HG03565 (cell line): ENCODE results near the gene PHIP.
"Not testable (repeated sequence)": the region's sequence is repeated elsewhere in the genome, so short reads cannot be mapped to it uniquely, and the experiment has no call there.

ENCODE experiments used
- ATAC-seq: cut with Tn5 transposase; IDR thresholded peaks from one replicate; pipeline ENCODE4 v1.9.1; 2021; ENCODE audit warnings: mild to moderate bottlenecking, moderate library complexity; ENCODE audit not compliant: unreplicated experiment

The PHIP gene

GRCh38 chr6:78942446-78942845, 135.6 kb downstream of the PHIP start:
- ATAC-seq, result no peak

GRCh38 chr6:78936515-78936914, 141.5 kb downstream of the PHIP start:
- no peak for ATAC-seq

GRCh38 chr6:78935553-78935952, 142.5 kb downstream of the PHIP start:
- ATAC-seq, result no peak

DNA sequence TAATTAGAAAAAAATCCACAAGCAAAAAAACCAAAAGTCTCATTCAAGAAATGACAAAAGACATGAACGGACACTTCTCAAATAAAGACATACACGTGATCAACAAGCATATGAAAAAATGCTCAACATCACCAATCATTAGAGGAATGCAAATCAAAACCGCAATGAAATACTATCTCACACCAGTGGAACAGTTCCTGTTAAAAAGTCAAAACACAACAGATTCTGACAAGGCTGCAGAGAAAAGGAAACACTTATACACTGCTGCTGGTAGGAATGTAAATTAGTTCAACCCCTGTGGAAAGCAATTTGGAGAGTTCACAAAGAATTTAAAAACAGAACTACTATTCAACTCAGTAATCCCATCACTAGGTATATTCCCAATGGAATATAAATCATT, 152.7 kb downstream of the PHIP start:
- no peak for ATAC-seq

DNA sequence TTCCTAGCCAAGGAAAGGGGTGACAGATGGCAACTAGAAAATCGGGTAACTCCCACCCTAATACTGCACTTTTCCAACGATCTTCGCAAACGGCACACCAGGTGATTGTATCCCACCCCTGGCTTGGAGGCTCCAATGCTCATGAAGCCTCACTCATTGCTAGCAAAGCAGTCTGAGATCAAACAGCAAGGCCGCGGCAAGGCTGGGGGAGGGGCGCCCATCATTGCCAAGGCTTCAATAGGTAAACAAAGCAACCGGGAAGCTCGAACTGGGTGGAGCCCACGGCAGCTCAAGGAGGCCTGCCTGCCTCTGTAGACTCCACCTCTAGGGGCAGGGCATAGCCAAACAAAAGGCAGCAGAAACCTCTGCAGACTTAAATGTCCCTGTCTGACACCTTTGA, 156.9 kb downstream of the PHIP start:
- ATAC-seq, result not testable (repeated sequence)

- ATAC-seq, result no peak
Measured at GRCh38 chr6:78917788-78918187, 160.3 kb downstream of the PHIP start.

DNA sequence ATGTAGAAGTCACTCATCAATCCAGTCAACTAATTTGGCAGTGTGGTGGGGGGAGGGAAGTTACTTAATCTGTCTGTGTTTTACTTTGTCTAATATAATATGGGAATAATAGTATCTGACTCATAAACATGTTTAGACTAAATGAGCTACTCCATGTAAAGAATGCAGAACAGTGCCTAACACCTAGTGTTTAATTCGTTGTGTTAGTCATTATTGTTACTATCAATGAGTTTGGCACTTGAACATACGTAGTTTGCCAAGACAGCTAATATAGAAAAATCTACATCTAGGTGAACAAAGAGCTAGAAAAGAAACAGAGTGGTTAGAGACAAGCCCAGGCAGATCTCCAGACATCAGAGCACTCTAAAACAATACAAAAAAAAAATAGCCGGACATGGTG, 161.6 kb downstream of the PHIP start:
- no peak for ATAC-seq

DNA sequence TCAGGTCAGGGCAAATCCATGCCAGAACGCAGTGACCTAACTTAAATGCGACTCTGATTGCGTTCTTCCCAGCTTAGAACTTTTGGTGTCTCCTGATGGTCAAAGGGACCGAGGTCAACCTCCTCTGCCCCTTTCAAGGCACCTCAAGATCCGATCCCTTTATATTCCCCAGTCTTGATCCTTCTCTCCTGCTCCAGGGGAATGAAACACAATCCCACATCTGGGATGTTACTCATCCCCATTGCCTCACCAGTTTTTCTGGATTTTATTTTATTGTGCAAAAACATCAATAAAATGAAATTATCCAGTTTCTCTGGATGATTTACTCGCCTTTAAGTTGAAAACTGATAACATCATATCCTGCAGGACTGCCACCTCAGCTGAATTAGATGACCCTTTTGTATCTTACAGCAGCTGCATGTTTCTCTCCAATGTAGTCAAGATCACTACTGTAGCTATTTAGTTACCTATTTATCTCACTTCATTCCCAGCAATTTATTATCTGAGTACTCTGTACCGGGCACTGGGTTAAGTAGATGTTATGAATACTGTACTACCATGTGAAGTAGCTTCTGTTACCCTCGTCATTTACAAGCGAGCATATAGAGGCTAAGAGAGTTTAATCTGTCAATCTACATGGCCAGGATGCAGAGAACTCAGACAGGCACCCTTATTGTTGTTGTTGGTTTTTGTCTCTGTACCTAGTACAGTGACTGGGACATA, 166.7 kb downstream of the PHIP start:
- ATAC-seq, result no peak

DNA sequence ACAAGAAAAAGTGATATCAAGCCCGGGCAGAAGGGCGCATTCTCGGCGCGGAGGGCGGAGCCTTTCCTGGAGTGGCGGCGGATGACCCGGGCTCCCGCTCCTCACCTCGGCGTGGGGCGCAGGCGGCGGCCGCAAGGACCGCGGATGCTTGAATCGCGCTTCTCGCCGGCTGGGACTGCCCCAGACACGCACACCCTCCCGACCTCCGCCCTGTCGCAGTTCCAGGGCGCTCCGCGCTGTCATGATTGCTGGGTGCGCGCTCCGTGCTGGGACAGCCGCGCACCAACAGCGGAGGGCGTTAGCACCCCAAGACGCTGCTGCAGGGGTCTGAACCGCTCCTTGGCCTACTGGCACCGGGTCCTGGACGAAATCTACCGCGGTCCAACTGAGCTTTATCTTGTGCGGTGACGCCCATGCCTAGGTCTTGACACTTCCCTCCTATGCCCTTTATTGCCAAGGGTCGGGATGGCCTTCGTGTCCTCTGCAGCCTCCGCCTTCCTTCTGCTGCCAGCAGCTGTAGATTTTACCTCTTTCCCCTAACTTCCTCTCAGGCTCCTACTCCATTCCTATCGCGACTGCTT, 167.4 kb downstream of the PHIP start:
- no peak for ATAC-seq

- ATAC-seq, result no peak
Measured at GRCh38 chr6:78910010-78910409, 168.0 kb downstream of the PHIP start.

DNA sequence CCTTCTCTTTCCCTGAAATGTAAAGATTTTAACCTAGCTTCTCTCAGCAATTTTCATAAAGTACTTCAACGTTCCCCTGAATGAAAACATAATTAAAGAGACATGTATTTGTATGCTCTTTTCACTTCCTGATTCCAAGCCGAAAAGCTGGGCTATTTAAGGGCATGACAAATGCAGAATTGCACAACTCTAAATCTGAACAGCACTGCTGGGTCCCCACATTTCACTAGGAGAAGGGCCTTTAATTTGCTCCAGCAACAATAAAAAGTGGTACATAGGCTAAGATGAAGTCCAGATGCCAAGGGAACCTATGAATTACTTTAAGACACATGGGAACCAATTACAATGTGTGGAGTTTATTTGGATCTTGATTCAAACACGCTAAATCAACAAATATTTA, 168.7 kb downstream of the PHIP start:
- ATAC-seq, result no peak

DNA sequence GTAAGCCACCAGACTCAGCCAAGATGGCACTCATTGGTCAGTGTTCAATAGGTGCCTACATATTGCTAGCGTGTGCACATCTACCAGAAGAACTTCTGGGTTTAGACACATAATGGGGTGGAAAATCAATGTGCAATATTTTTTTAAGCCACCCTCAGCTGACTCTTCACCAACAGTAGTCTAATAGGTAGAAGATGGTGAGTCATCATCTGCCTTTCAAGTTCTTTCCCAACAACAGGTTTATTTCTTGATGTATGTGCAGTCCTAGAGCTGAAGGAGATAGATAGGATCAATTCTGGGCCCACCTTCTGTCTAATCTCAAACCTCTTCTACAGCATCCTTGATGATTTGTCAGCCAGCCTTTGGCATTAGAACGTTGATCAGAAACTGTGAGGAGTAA, 169.4 kb downstream of the PHIP start:
- ATAC-seq, result no peak

- no peak for ATAC-seq
Measured at GRCh38 chr6:78896227-78896626, 181.8 kb downstream of the PHIP start.

DNA sequence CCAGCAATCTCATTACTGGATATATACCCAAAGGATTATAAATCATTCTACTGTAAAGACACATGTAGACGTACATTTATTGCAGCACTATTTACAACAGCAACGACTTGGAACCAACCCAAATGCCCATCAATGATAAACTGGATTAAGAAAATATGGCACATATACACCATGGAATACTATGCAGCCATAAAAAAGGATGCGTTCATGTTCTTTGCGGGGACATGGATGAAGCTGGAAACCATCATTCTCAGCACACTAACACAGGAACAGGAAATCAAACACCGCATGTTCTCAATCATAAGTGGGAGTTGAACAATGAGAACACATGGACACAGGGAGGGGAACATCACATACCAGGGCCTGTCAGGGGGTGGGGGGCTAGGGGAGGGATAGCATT, 188.2 kb downstream of the PHIP start:
- not testable (repeated sequence) for ATAC-seq
